Osteoblast (primary cell): ENCODE data around the gene P2RX3. TPM values are rescaled to one million over a fixed set of nuclear protein-coding genes. Genes with fewer than 3 reads are reported as not detected.
"Not testable (repeated sequence)": the region's sequence is repeated elsewhere in the genome, so short reads cannot be mapped to it uniquely, and the experiment has no call there.

Experiments used
- DNase-seq: peaks from one replicate; pipeline ENCODE4 v3.0.0; 2011; ENCODE audit warnings: low spot score, mixed read lengths; ENCODE audit not compliant: insufficient read length; ENCODE audit errors: missing footprints
- H2AFZ ChIP-seq: 2 replicates; pipeline ENCODE4 v1.6.0; 2011; ENCODE audit warnings: mild to moderate bottlenecking, low read length
- H3K27ac ChIP-seq: 2 replicates; pipeline ENCODE4 v1.5.1; 2011; ENCODE audit warnings: mild to moderate bottlenecking, low read depth, low read length, moderate library complexity
- H3K27me3 ChIP-seq: 2 replicates; pipeline ENCODE4 v1.6.0; 2012; ENCODE audit warnings: mild to moderate bottlenecking, control low read depth, inconsistent platforms, low read length, moderate library complexity; ENCODE audit not compliant: insufficient read depth
- H3K36me3 ChIP-seq: 2 replicates; pipeline ENCODE4 v1.5.1; 2011; ENCODE audit warnings: mild to moderate bottlenecking, low read length, control low read depth, moderate library complexity; ENCODE audit not compliant: insufficient read depth
- H3K4me1 ChIP-seq: 2 replicates; pipeline ENCODE4 v1.5.1; 2011; ENCODE audit warnings: mild to moderate bottlenecking, low read length, control low read depth, moderate library complexity; ENCODE audit not compliant: insufficient read depth
- H3K4me2 ChIP-seq: 2 replicates; pipeline ENCODE4 v1.6.0; 2011; ENCODE audit warnings: mild to moderate bottlenecking, low read length; ENCODE audit not compliant: insufficient read depth
- H3K4me3 ChIP-seq: fragments of 200-600 bp; sonication (generic); 3 replicates; pipeline ENCODE4 v1.5.1; 2012; ENCODE audit warnings: mild to moderate bottlenecking, low read length, inconsistent platforms; ENCODE audit not compliant: insufficient read depth
- H3K79me2 ChIP-seq: 2 replicates; pipeline ENCODE4 v1.6.0; 2012; ENCODE audit warnings: mild to moderate bottlenecking, low read length, control low read depth, inconsistent platforms; ENCODE audit not compliant: insufficient read depth
- H3K9me3 ChIP-seq: 2 replicates; pipeline ENCODE4 v1.5.1; 2011; ENCODE audit warnings: low read depth, low read length, control low read depth
- H4K20me1 ChIP-seq: 2 replicates; pipeline ENCODE4 v1.6.0; 2012; ENCODE audit warnings: mild to moderate bottlenecking, low read length, control low read depth; ENCODE audit not compliant: insufficient read depth
- CTCF ChIP-seq: IDR thresholded peaks from 2 replicates; pipeline ENCODE4 v1.5.1; 2011; ENCODE audit warnings: mild to moderate bottlenecking, low read depth, low read length, moderate library complexity; ENCODE audit errors: extremely low read depth
- total RNA-seq: library from RNA; depleted of rRNA; stranded (reverse); fragments of >200 nt; gene quantifications from 2 replicates; pipeline ENCODE4 v1.2.3, GENCODE V29; 2012

The P2RX3 gene
- total RNA-seq, 1 donor, result not detected

GRCh38 chr11:57399972-57400578 lies 61.9 kb downstream of the P2RX3 start:
- H2AFZ ChIP-seq, result no peak overlapping the region
- H3K9me3 ChIP-seq, result no peaks in the 10 kb centered on the region
- no peak overlapping the region for H3K4me2 ChIP-seq
- no peak overlapping the region for H3K4me3 ChIP-seq
- DNase-seq, result no peak
- H3K27me3 ChIP-seq, result peaks cover 5% of the 10 kb centered on the region
- no peaks in the 10 kb centered on the region for H4K20me1 ChIP-seq
- no peaks in the 10 kb centered on the region for H3K36me3 ChIP-seq
- H3K27ac ChIP-seq, result no peak overlapping the region
- no peaks in the 10 kb centered on the region for H3K4me1 ChIP-seq
- no peaks in the 10 kb centered on the region for H3K79me2 ChIP-seq
- no peak for TF ChIP-seq CTCF

- TF ChIP-seq CTCF, result no peak
- Histone ChIP-seq H4K20me1 (no peaks in the 10 kb centered on the region), H3K9me3 (no peaks in the 10 kb centered on the region), H3K4me1 (peaks cover 3% of the 10 kb centered on the region), H3K79me2 (no peaks in the 10 kb centered on the region), H3K4me2 (no peak overlapping the region), H3K36me3 (peaks cover 4% of the 10 kb centered on the region), H2AFZ (no peak overlapping the region), H3K27me3 (peaks cover 5% of the 10 kb centered on the region), H3K27ac (no peak overlapping the region), H3K4me3 (no peak overlapping the region)
- no peak for DNase-seq
These were observed 64.2 kb downstream of the P2RX3 start for GRCh38 chr11:57402188-57403002.

- H3K9me3 ChIP-seq, H3K27me3 ChIP-seq: not testable (repeated sequence)
These were observed 65.0 kb downstream of the P2RX3 start for GRCh38 chr11:57403003-57403801.

GRCh38 chr11:57403802-57404147 lies 65.6 kb downstream of the P2RX3 start:
- Histone ChIP-seq H3K27ac (no peak overlapping the region), H3K4me2 (no peak overlapping the region), H3K4me1 (peaks cover 3% of the 10 kb centered on the region), H3K9me3 (no peaks in the 10 kb centered on the region), H3K27me3 (peaks cover 3% of the 10 kb centered on the region), H2AFZ (no peak overlapping the region), H3K79me2 (no peaks in the 10 kb centered on the region), H4K20me1 (no peaks in the 10 kb centered on the region), H3K36me3 (peaks cover 16% of the 10 kb centered on the region), H3K4me3 (no peak overlapping the region)
- DNase-seq, result no peak
- TF ChIP-seq CTCF, result no peak

More at GRCh38 chr11:57403003-57403801, 65.0 kb downstream of the P2RX3 start:
- not testable (repeated sequence) for H2AFZ ChIP-seq, H3K4me1 ChIP-seq, H3K79me2 ChIP-seq, H3K27ac ChIP-seq, DNase-seq, H4K20me1 ChIP-seq, H3K4me3 ChIP-seq, H3K4me2 ChIP-seq
- peaks cover 12% of the 10 kb centered on the region for H3K36me3 ChIP-seq
